Fibroblast of the aortic adventitia (primary cell): Measurements from ENCODE around the gene MCU. TPM values are rescaled to one million over a fixed set of nuclear protein-coding genes. Genes with fewer than 3 reads are reported as not detected.

Experiments used
- DNase-seq: peaks from one replicate; pipeline ENCODE4 v3.0.0-alpha.2; 2010; ENCODE audit warnings: low read depth
- H3K4me3 ChIP-seq: 2 replicates; pipeline ENCODE4 v1.5.1; 2011; ENCODE audit warnings: low read depth, mild to moderate bottlenecking, control low read depth, low read length, moderate library complexity
- CTCF ChIP-seq: IDR thresholded peaks from 2 replicates; pipeline ENCODE4 v1.5.1; 2011; ENCODE audit warnings: mild to moderate bottlenecking, low read length, control low read depth, inconsistent platforms; ENCODE audit not compliant: insufficient read depth
- total RNA-seq: library from RNA; depleted of rRNA; stranded (reverse); fragments of >200 nt; gene quantifications from 2 replicates; pipeline ENCODE4 v1.2.3, GENCODE V29; 2012; ENCODE audit warnings: low replicate concordance

MCU gene
- total RNA-seq, 1 donor, result 32.5 TPM

GRCh38 chr10:72924351-72924750 lies 232.4 kb downstream of the MCU start:
- H3K4me3 ChIP-seq, result no peak overlapping the region
- no peak for DNase-seq
- TF ChIP-seq CTCF, result no peak

- DNase-seq, result no peak
- no peak for TF ChIP-seq CTCF
- H3K4me3 ChIP-seq, result no peak overlapping the region
Measured at GRCh38 chr10:72925951-72926465, 234.1 kb downstream of the MCU start.

- no peak overlapping the region for H3K4me3 ChIP-seq
- TF ChIP-seq CTCF, result no peak
- DNase-seq, result no peak
Measured at GRCh38 chr10:72927485-72927884, 235.5 kb downstream of the MCU start.

GRCh38 chr10:72928798-72929197 lies 236.9 kb downstream of the MCU start:
- H3K4me3 ChIP-seq, result no peak overlapping the region
- TF ChIP-seq CTCF, result no peak
- DNase-seq, result no peak

- DNase-seq, result no peak
- no peak for TF ChIP-seq CTCF
- H3K4me3 ChIP-seq, result no peak overlapping the region
Measured at GRCh38 chr10:72930276-72930675, 238.3 kb downstream of the MCU start.

GRCh38 chr10:72932259-72933015 lies 240.5 kb downstream of the MCU start:
- TF ChIP-seq CTCF, result no peak
- H3K4me3 ChIP-seq, result no peak overlapping the region
- no peak for DNase-seq
